ENCODE measurements around the gene C10orf67. TPM values are rescaled to one million over a fixed set of nuclear protein-coding genes. Genes with fewer than 3 reads are reported as not detected.

C10orf67 gene
- total RNA-seq, 4 donors from 2014 or later = 0.09 to 0.60 TPM; not detected in 2

DNA sequence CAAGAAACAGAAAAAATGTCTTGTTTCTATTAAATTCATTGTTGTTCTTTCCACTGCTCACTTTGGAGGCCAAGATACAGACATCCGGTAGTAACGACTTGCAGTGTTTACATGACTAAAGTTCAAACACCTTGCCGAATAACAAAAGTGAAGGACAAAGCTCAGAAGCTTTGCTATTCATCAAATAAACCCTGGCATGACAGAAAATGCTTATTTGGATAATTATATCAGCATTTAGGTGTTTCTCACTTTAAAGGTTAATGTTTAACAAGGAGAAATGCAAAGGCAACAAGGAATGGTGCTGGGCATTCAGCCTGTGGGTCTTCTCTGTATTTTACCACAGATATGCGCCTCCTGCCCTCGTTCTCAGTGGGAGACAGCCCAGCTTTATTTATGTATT is 157.9 kb downstream of the C10orf67 start:
- TF ChIP-seq, protein P1, sequence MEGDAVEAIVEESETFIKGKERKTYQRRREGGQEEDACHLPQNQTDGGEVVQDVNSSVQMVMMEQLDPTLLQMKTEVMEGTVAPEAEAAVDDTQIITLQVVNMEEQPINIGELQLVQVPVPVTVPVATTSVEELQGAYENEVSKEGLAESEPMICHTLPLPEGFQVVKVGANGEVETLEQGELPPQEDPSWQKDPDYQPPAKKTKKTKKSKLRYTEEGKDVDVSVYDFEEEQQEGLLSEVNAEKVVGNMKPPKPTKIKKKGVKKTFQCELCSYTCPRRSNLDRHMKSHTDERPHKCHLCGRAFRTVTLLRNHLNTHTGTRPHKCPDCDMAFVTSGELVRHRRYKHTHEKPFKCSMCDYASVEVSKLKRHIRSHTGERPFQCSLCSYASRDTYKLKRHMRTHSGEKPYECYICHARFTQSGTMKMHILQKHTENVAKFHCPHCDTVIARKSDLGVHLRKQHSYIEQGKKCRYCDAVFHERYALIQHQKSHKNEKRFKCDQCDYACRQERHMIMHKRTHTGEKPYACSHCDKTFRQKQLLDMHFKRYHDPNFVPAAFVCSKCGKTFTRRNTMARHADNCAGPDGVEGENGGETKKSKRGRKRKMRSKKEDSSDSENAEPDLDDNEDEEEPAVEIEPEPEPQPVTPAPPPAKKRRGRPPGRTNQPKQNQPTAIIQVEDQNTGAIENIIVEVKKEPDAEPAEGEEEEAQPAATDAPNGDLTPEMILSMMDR (IDR thresholded peaks at IDR 0.05) = no peak
- DNase-seq (ENCODE audit: low spot score) (no peak), ATAC-seq (ENCODE audit: low FRiP score) (no peak)

DNA sequence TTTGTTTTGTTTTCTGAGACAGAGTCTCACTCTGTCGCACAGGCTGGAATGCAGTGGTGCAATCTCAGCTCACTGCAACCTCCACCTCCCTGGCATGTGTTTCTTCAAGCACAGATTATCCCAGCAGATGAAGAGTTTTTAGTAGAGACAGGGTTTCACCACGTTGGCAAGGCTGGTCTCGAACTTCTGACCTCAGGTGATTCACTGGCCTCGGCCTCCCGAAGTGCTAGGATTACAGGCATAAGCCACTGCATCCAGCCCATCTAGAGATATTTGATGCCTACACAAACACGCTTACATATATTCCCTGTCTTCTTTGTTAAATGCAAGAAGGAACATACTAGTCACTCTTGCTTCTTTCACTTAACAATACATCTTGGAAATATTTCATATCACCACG is 158.4 kb downstream of the C10orf67 start:
- DNase-seq (ENCODE audit: low spot score) (no peak), ATAC-seq (ENCODE audit: low FRiP score) (no peak)
- TF ChIP-seq, protein P1 (IDR thresholded peaks at IDR 0.05) = no peak

DNA sequence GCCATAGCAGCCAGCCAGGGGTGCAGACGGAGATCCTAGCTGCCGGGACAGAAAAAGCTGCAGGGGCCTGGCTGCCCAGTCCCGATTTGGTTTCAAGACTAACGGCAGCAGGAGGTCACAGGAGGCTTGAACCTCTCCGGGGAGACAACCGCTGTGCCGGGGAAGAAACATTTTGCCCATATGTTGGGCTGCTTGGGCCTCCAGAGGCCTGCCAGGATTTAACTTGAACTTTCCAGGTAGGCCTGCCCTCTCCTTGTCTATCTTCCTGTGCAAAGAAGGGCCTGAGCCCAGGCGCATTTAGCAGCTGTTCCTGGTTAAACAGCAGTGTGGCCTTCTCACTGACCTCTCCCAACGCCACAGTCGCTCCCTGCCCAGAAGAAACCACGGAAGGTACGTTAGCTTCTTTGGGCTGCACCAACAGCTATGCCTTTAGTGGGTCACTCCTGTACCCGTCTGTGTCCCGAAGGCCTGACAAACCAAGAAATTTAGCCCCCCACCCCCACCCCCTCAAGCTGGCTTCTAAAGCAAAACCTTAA is 169.6 kb downstream of the C10orf67 start:
- ATAC-seq (ENCODE audit: low FRiP score) (no peak), DNase-seq (ENCODE audit: low spot score) (no peak)
- TF ChIP-seq, protein P1 (IDR thresholded peaks at IDR 0.05) = no peak

DNA sequence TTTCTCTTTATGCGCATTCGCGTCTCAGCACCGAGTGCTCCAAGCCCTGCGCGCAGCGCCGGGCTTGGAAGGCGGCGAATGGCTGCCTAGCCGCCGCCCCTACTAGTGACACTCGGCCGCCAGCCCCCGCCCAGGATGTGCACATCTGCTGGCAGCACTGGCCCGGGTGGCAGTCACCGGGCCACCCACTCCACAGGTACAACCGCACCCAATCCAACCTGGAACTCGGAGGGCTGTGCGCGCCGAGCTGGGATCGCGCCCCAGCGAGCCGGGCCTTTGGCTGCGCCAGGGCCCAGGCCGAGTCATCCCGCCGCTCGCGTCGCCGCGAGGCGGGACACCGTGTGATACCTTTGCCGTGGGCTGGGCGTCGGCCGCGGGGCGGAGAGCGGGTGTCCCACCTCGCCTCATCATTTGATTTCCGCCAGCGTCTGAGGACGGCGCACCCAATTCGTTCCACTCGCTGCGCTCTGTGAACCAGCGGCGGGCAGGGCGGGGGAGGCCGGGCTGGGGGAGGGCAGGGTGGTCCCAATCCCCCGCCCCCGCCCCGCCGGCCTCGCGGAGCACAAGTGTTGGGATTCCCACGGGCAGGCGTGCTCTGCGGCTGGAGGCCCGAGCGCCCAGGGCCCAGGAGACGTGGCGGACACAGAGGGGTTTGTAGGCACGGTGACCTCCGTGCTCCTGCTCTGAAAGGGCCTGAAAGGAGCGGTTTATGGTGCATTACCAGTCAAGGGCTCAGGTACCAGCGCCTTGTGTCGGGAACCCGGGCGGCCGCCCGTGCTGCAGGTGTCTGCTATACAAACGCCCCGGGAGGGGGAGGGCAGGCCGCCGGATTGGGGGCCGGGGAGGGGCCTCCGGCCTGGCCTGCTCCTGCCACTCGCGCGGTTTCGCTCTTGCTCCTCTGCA is 170.3 kb downstream of the C10orf67 start:
- DNase-seq (ENCODE audit: low spot score) (no peak), ATAC-seq (ENCODE audit: low FRiP score) (no peak)
- TF ChIP-seq, protein P1 (IDR thresholded peaks at IDR 0.05) = no peak

DNA sequence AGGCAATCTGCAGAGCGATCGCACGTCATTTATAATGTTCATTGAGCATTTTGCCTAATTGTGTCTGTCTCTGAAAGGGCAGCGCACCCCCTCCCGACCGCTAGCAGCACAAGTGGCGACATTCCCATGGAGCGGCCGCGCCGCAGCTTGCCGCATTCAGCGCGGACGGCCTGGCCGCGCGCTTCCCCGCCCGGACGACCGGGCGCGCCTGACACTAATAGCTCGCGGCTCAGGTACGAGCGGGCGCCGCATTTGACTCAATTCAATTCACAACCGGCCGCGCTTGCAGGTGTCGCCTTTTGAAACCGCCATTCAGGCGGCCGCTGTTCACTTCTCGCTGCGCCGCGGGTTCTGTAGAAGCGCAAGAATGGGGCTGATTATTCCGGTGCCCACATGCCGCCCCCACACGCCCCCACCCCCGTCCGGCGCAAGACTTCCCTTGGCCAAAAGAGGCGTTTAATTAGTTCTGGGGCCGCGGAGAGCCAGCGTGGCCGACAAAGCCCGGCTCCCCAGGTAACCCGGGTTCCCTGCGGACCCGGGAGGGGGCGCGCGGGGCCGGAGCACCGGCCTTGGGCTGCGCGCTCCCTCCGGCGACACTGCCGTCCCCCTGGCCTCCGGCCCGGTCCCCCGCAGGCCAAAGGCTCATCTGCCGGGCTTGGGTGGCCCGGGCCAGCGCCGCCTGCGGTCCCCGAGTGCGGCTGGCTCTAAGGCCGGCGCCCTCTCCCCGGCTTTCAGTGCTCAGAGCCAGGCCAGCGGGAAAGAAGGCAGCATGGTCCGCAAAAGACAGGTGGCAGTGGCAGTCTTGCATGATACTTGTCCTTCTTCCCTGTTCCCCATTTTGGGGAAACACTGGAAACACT is 171.2 kb downstream of the C10orf67 start:
- no peak for DNase-seq (ENCODE audit: low spot score)
- TF ChIP-seq, protein P1 (IDR thresholded peaks at IDR 0.05) = no peak
- no peak for ATAC-seq (ENCODE audit: low FRiP score)

DNA sequence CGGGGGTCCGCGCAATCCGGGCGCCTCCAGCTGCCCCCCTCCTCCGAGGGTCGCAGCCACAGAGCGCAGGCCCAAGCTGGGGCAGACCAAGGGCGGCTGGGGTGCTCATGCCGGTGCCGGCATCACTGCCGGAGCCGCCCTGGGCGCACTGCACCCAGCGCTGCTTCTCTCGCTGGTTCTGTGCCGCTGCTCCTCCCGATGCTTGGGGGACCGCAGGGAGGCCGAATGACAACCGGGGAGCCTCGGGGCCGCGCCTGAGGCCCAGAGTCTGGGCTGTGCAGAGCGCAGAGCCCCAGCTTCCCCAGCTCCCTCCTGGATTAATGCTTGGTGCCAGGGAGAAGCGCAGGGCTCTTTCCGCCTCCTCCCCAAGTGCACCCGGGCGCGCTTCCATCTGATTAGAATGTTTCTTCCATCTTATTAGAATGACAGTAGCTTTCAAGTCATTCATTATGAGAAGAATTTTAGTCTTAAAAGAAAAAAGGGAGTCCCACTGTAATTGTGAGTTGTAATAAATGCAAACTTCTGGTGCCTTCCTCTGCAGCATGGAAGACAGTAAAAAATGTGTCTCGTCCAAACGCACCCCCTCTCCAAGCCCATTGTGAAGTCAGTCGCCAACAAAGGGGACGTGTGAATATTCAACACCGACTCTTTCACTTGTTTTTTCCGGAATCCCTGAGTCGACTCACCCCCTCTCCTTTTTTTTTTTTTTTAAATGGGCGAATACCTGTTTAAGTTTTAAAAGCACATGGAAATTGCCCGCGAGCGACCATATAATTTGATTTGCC is 172.0 kb downstream of the C10orf67 start:
- TF ChIP-seq, protein P1 (IDR thresholded peaks at IDR 0.05) = no peak
- DNase-seq (ENCODE audit: low spot score) = no peak
- ATAC-seq (ENCODE audit: low FRiP score) = no peak
